Measurements from ENCODE around the gene FUOM. TPM values are rescaled to one million over a fixed set of nuclear protein-coding genes. Genes with fewer than 3 reads are reported as not detected.
A peak's percentile ranks its signal among the peaks of the same experiment; 100 is the strongest.

The FUOM gene
- total and polyA plus RNA-seq, 2 experiments from 2014 or later: 22.1 to 58.1 TPM

DNA sequence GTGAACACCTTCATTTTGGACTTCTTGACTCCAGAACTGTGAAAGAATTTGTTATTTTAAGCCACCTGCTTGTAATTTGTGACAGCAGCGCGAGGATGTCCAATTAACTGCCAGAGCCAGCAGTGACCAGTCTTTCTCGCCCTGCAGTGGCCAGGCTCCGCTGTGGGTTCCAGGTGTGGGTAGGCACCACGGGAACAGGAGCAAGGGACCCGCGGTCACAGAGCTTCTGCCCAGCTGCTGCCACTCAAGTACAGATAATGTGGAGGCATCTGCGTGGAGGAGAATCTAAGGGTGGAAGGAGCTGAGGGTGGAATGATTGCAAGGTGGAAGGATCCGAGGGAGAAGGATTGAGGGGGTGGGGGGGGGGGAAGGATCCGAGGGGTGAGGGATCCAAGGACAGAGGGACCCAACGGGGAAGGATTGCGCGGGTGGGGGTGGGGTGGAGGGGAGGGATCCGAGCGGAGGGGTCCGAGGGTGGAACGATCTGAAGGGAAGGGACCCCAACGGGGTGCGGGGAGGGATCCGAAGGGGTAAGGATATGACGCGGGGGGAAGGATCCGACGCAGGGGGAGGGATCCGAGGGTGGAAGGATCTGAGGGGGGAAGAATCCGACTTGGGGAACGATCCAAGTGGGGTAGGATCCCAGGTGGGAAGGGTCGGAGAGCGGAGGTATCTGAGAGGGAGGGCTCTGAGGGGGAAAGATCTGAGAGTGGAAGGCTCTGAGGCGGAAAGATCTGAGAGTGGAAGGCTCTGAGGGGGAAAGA is 24.7 kb downstream of the FUOM start:
- TF ChIP-seq, protein P1, sequence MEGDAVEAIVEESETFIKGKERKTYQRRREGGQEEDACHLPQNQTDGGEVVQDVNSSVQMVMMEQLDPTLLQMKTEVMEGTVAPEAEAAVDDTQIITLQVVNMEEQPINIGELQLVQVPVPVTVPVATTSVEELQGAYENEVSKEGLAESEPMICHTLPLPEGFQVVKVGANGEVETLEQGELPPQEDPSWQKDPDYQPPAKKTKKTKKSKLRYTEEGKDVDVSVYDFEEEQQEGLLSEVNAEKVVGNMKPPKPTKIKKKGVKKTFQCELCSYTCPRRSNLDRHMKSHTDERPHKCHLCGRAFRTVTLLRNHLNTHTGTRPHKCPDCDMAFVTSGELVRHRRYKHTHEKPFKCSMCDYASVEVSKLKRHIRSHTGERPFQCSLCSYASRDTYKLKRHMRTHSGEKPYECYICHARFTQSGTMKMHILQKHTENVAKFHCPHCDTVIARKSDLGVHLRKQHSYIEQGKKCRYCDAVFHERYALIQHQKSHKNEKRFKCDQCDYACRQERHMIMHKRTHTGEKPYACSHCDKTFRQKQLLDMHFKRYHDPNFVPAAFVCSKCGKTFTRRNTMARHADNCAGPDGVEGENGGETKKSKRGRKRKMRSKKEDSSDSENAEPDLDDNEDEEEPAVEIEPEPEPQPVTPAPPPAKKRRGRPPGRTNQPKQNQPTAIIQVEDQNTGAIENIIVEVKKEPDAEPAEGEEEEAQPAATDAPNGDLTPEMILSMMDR (IDR thresholded peaks at IDR 0.05; ENCODE audit: low read depth, low read length): no peak
- Histone ChIP-seq H3K27ac (no peak overlapping the region), H3K9me3 (ENCODE audit: low read depth) (no peaks in the 10 kb centered on the region), H3K4me1 (ENCODE audit: low read depth) (peaks cover 3% of the 10 kb centered on the region), H3K4me3 (no peak overlapping the region), H3K27me3 (peaks cover 82% of the 10 kb centered on the region), H3K36me3 (no peaks in the 10 kb centered on the region)
- DNase-seq (ENCODE audit: low read depth in 1 of 2, low spot score in 1 of 2): no peak

DNA sequence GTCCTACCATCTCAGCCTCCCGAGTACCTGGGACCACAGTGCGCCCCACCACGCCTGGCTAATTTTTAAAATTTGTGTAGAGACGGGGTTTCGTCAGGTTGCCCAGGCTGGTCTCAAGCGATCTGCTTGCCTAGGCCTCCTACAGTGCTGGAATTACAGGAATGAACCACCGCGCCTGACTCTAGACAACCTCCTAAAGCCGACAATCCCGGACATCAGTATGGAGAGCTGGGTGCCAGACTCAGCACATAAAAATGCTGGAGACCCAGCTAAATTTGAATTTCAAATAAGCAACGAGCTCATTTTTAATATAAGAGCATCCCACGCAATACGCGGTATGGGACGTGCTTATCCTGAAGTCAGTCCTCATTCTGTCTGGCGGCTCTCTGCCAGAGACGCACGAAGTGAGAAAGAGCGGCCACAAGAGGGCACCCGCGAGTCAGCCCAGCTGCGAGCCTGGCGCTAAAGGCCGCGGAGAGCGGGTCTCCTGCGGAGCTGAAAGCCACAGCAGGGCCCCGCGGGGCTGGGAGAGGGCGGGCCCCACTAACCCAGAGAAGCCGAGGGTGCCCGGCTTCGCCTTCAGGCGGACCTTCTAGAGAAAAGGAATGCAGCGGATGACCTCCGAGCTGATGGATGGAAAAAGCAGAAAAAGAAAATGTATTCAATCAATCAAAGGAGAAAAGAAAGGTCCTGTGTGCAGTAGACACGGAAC is 28.2 kb downstream of the FUOM start:
- Histone ChIP-seq H3K9me3 (ENCODE audit: low read depth) (no peaks in the 10 kb centered on the region), H3K27me3 (peaks cover 81% of the 10 kb centered on the region), H3K4me3 (no peak overlapping the region), H3K36me3 (no peaks in the 10 kb centered on the region), H3K4me1 (ENCODE audit: low read depth) (peaks cover 2% of the 10 kb centered on the region), H3K27ac (no peak overlapping the region)
- TF ChIP-seq, protein P1 (IDR thresholded peaks at IDR 0.05; ENCODE audit: low read depth, low read length): peak; percentile 95
- DNase-seq (ENCODE audit: low read depth in 1 of 2, low spot score in 1 of 2): peak; percentile 89 to 94

DNA sequence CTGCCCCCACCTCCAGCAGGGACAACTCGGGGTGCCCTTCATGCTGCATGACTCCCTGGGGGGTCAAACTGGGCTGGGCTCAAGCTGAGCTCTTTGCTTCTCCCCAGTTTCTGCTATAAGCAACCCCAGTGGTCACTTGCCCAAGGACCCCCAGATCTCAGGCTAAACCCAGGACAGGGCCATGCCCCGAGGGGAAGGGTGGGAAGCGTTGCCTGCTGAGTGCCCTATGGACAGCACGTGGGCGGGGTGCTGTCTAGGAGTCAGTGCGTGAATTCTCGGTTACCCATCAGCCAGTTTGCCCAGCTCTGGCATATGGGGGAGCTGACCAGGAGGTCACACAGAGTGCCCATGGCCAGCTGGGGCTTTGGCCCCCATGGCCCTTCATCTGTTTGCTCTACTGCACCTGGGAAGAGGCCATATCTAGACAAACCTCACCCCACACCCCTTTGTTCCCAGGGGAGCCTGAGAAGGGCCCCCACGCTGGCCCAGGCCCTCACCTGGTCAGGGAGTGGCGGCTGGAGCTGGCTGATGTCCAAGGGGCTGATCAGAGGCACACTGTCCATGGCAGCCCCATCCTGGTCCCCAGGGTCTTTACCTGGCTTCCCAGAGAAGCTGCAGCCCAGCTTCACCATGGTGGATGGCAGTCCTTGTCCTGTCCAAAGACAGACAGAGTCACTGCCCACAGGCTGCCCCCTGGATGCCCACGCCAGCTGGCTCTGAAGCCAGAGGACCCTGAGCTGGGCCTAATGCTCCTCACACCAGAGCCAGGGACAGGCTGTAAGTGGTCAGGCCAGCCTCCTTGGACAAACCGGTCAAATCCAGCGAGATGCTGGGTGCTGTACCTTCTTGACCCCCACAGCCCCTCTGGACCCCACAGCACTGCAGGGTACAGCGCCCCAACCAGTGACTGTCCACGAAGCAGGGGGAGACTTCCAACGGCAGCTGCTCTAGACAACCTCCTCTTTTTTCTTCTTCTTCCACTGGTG is 29.2 kb downstream of the FUOM start:
- TF ChIP-seq, protein P1 (IDR thresholded peaks at IDR 0.05; ENCODE audit: low read depth, low read length): no peak
- H3K9me3 ChIP-seq (ENCODE audit: low read depth): no peaks in the 10 kb centered on the region
- H3K36me3 ChIP-seq: no peaks in the 10 kb centered on the region
- DNase-seq (ENCODE audit: low read depth in 1 of 2, low spot score in 1 of 2): no peak
- H3K27me3 ChIP-seq: peaks cover 77% of the 10 kb centered on the region
- H3K4me3 ChIP-seq: no peak overlapping the region
- H3K27ac ChIP-seq: no peak overlapping the region
- peaks cover 2% of the 10 kb centered on the region for H3K4me1 ChIP-seq (ENCODE audit: low read depth)

DNA sequence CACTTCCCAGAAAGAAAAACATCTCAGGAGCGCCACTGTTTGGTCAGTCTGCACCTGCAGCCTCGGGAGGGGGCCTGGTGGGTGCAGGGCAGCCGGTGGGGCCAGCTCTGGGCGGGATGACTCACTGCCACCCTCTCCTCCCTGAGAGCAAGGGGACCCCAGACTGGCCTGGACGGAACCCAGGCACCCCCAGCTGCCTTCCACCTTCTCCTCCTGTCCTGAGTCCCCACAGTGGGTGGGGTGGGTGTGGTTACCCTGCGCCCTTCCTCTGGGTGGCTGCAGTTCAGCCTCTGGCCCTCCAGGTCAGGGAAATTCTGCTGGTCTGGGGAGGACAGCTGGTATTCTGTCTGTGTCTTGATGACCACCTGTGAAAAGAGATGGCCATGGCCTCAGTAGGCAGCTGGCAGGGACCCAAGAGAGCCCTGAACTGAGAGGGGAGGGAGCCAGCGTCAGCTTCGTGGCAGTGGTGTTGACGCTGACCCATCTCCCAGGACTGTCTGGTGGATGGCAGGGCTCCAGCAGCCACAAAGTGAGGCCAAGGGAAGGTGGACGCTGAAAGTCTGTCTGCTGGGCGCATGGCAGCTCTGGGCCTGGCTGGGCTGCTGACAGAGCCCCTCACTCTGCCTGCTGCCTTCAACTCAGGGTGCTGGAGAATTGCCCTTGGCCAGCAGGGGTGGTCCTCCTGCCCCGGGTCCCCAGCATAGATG is 30.0 kb downstream of the FUOM start:
- Histone ChIP-seq H3K36me3 (no peaks in the 10 kb centered on the region), H3K27ac (no peak overlapping the region), H3K4me3 (no peak overlapping the region), H3K9me3 (ENCODE audit: low read depth) (no peaks in the 10 kb centered on the region), H3K27me3 (peaks cover 71% of the 10 kb centered on the region), H3K4me1 (ENCODE audit: low read depth) (peaks cover 2% of the 10 kb centered on the region)
- TF ChIP-seq, protein P1 (IDR thresholded peaks at IDR 0.05; ENCODE audit: low read depth, low read length): no peak
- no peak for DNase-seq (ENCODE audit: low read depth in 1 of 2, low spot score in 1 of 2)

Data from cardiac muscle cell (in vitro differentiated cells and primary cell).